ENCODE measurements around the gene KIF17.

DNA sequence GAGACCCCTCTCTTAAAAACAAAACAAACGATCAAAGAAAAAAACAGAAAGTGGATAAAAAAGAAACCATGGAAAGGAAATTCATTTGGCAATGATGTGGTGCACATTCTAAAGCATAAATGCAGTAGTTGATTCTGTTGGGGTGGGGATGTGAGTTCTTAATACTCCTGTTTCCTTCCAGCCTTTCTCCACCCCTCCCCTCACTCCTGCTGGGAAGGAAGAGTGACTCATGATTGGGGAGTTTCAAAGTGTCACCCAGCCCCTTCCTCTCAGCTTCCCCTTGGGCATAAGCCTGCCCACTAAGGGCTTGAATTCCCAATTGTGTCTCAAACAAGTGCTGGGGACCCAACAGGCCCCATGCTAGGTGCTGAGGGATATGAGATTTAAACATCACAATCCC is 91.3 kb downstream of the KIF17 start:
- TF ChIP-seq PHF8 (conservative IDR thresholded peaks at IDR 0.05; ENCODE audit: low read depth, low read length) = no peak
- TF ChIP-seq TEAD4 (IDR thresholded peaks at IDR 0.05; ENCODE audit: low read depth, low read length) = no peak
- TF ChIP-seq, protein P1, sequence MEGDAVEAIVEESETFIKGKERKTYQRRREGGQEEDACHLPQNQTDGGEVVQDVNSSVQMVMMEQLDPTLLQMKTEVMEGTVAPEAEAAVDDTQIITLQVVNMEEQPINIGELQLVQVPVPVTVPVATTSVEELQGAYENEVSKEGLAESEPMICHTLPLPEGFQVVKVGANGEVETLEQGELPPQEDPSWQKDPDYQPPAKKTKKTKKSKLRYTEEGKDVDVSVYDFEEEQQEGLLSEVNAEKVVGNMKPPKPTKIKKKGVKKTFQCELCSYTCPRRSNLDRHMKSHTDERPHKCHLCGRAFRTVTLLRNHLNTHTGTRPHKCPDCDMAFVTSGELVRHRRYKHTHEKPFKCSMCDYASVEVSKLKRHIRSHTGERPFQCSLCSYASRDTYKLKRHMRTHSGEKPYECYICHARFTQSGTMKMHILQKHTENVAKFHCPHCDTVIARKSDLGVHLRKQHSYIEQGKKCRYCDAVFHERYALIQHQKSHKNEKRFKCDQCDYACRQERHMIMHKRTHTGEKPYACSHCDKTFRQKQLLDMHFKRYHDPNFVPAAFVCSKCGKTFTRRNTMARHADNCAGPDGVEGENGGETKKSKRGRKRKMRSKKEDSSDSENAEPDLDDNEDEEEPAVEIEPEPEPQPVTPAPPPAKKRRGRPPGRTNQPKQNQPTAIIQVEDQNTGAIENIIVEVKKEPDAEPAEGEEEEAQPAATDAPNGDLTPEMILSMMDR (IDR thresholded peaks at IDR 0.05; ENCODE audit: control extremely low read depth in 1 of 3, insufficient read depth in 1 of 3, low read depth in 1 of 3, low read length in 3 of 3) = no peak
- TF ChIP-seq POLR2A (IDR thresholded peaks at IDR 0.05; ENCODE audit: control extremely low read depth in 1 of 2, low read depth in 2 of 2, low read length in 2 of 2) = no peak
- no peak for TF ChIP-seq SP1 (IDR thresholded peaks at IDR 0.05; ENCODE audit: low read depth, low read length)
